ENCODE data around the gene ARHGAP10.

GRCh38 chr4:147944249-147944648, 212.4 kb downstream of the ARHGAP10 start:
- TF ChIP-seq EZH2phosphoT487 (IDR thresholded peaks at IDR 0.05; ENCODE audit: low read length) (no peak), CTCF (IDR thresholded peaks at IDR 0.05; ENCODE audit: low read length) (no peak)

All from MM.1S (cell line).